Urinary bladder (tissue), 4 donors: ENCODE data around the gene PLEKHM2. TPM values are rescaled to one million over a fixed set of nuclear protein-coding genes. Genes with fewer than 3 reads are reported as not detected.

ENCODE experiments used
- DNase-seq: peaks from one replicate; pipeline ENCODE4 v3.0.0-alpha.2; 2015; ENCODE audit errors: extremely low spot score
- H3K27ac ChIP-seq: one replicate; pipeline ENCODE4 v1.5.1; 2013; ENCODE audit warnings: low read depth, mild to moderate bottlenecking, moderate library complexity
- H3K36me3 ChIP-seq: one replicate; pipeline ENCODE4 v1.6.1; 2013; ENCODE audit warnings: mild to moderate bottlenecking, moderate library complexity; ENCODE audit not compliant: insufficient read depth
- H3K4me1 ChIP-seq: one replicate; pipeline ENCODE4 v1.6.1; 2013; ENCODE audit warnings: mild to moderate bottlenecking, moderate library complexity; ENCODE audit not compliant: insufficient read depth
- H3K4me3 ChIP-seq: one replicate; pipeline ENCODE4 v1.5.1; 2013; ENCODE audit warnings: low read depth, low read length
- whole genome bisulfite sequencing: extraction: QIAGEN DNeasy Blood & Tissue Kit; methylation state at CpG from one replicate; pipeline ENCODE4 v1.1.7; 2013; 5-methylcytosine and 5-hydroxymethylcytosine counted together
- polyA plus RNA-seq: library from polyadenylated mRNA; stranded (reverse); fragments of 200-250 nt; gene quantifications from one replicate; pipeline ENCODE4 v1.2.3, GENCODE V29; 2013
- total RNA-seq: library from RNA; depleted of rRNA; stranded (reverse); fragments of >200 nt; gene quantifications from one replicate; pipeline ENCODE4 v1.2.3, GENCODE V29; 2014
- donor health status: healthy with polysubstance abuse.
- donor health status: healthy.

The PLEKHM2 gene
- total and polyA plus RNA-seq, 2 donors: 23.5 to 53.5 TPM

DNA sequence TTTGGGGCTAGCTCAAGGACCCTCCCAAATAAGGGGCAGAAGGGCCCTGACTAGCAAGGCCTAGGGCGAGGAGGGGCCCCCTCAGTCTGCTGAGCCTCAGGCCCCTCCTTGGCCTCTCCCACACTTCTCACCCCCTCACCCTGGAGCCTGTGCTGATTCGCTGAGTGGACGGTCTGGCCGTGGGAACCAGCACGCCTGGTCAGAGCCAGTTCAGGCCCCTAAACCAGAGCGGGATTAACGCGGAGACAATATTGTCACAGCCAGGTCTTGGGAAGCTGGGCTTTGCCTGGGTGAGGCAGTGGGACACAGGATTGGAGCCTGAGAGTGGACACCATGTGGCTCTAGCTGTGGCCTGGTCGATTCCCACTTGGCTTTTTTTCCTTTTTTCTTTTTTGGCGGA lies 69.7 kb downstream of the PLEKHM2 start:
- H3K27ac ChIP-seq: no peak overlapping the region
- H3K4me3 ChIP-seq: no peak overlapping the region
- no peaks in the 10 kb centered on the region for H3K4me1 ChIP-seq
- 78% methylated on average over 10 of the region's 10 CpGs for WGBS
- no peak for DNase-seq
- H3K36me3 ChIP-seq: no peaks in the 10 kb centered on the region

GRCh38 chr1:15755021-15755645 lies 71.0 kb downstream of the PLEKHM2 start:
- H3K4me1 ChIP-seq: no peaks in the 10 kb centered on the region
- DNase-seq: no peak
- no peaks in the 10 kb centered on the region for H3K36me3 ChIP-seq
- no peak overlapping the region for H3K4me3 ChIP-seq
- H3K27ac ChIP-seq: no peak overlapping the region
- 95% methylated on average over 2 of the region's 2 CpGs for WGBS

GRCh38 chr1:15755646-15756040 lies 71.5 kb downstream of the PLEKHM2 start:
- WGBS: 87% methylated on average over 4 of the region's 4 CpGs
- DNase-seq: no peak
- H3K27ac ChIP-seq: no peak overlapping the region
- H3K36me3 ChIP-seq: no peaks in the 10 kb centered on the region
- H3K4me3 ChIP-seq: no peak overlapping the region
- H3K4me1 ChIP-seq: no peaks in the 10 kb centered on the region

GRCh38 chr1:15756143-15757015 lies 72.3 kb downstream of the PLEKHM2 start:
- DNase-seq: no peak
- WGBS: 66% methylated on average over 21 of the region's 21 CpGs
- no peaks in the 10 kb centered on the region for H3K4me1 ChIP-seq
- no peak overlapping the region for H3K27ac ChIP-seq
- no peaks in the 10 kb centered on the region for H3K36me3 ChIP-seq
- H3K4me3 ChIP-seq: no peak overlapping the region

DNA sequence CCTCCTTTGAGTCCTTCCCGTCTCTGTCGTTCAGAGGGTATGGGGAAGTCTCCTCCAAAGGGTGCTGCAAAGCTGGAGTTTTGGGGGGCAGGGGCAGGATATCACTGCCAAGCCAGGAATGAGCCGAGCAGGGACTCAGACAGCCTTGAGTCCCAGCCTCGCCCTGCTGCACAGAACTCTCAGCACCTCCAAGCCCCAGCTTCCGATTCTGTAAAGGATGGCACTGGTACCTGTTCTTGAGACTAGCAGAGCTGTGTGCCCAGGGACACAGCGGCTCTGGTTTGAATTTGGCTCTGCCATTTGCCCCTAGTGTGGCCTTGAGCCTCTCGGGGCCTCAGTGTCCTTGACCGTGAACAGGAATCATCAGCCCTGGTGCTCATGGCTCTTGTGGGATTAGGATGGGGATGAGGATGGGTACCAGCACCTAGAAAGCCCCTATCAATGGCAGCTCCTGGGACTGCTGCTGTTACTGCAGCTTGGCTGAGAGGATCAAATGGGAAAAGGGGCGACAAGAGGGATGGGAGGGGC lies 73.0 kb downstream of the PLEKHM2 start:
- Histone ChIP-seq H3K27ac (no peak overlapping the region), H3K4me1 (no peaks in the 10 kb centered on the region), H3K4me3 (no peak overlapping the region), H3K36me3 (no peaks in the 10 kb centered on the region)
- DNase-seq: no peak
- WGBS: 87% methylated on average over 9 of the region's 9 CpGs

GRCh38 chr1:15757575-15758342 lies 73.6 kb downstream of the PLEKHM2 start:
- Histone ChIP-seq H3K4me1 (no peaks in the 10 kb centered on the region), H3K36me3 (no peaks in the 10 kb centered on the region), H3K4me3 (peak overlapping the region; percentile 85), H3K27ac (peak overlapping the region; percentile 3)
- no peak for DNase-seq
- 16% methylated on average over 24 of the region's 24 CpGs for WGBS

GRCh38 chr1:15758343-15758931 lies 74.3 kb downstream of the PLEKHM2 start, which contains the start of gene FBLIM1:
Gene FBLIM1, plus strand, starts transcription at chr1:15758795. Its CDS starts 6,189 bp downstream, at chr1:15764984.
- Histone ChIP-seq H3K4me1 (no peaks in the 10 kb centered on the region), H3K36me3 (no peaks in the 10 kb centered on the region), H3K4me3 (peak within 1 kb of the TSS; percentile 85), H3K27ac (peak within 1 kb of the TSS; percentile 64)
- 1% methylated on average over 55 of the region's 58 CpGs for WGBS
- no peak for DNase-seq

- no peaks in the 10 kb centered on the region for H3K36me3 ChIP-seq
- peak overlapping the region; percentile 64 for H3K27ac ChIP-seq
- H3K4me1 ChIP-seq: no peaks in the 10 kb centered on the region
- DNase-seq: no peak
- H3K4me3 ChIP-seq: peak overlapping the region; percentile 85
- under 1% methylated on average over 58 of the region's 58 CpGs for WGBS
Observed at GRCh38 chr1:15758953-15759661, 75.0 kb downstream of the PLEKHM2 start.

DNA sequence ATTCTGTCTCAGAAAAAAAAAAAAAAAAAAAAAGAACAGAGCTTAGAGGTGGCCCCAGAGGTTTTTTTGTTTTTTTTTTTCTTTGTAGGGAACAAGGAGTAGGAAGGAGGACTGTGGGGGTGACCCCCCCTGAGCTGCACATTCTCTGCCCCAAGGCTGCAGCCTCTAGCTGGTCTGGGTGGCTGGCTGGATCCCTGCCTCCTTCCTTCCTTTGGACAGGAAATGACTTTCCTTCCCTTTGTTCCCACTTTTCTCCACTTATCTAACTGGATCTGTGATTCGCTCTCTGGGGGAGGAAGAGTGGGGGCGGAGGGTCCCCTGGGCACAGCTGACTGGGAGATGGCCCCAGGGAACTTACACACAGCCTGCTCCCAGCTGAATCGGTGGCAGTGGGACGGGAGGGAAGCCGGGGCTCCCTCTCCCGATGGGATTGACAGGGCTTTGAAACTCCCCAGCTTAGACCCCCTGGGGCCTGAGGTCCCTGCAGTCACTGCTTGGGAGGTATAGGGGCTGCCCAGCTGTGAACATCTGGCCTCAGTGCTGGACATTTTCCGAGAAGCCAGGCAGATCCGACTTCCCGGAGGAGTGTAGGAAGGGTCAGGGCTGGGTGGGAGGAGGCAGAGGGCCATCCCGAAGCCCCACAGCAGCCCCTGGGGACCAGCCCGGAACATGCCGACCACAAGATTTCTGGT lies 76.5 kb downstream of the PLEKHM2 start:
- H3K27ac ChIP-seq: peak overlapping the region; percentile 78
- H3K36me3 ChIP-seq: no peaks in the 10 kb centered on the region
- H3K4me1 ChIP-seq: no peaks in the 10 kb centered on the region
- 13% methylated on average over 12 of the region's 12 CpGs for WGBS
- H3K4me3 ChIP-seq: no peak overlapping the region
- DNase-seq: peak; percentile 43

- DNase-seq: no peak
- no peaks in the 10 kb centered on the region for H3K4me1 ChIP-seq
- H3K4me3 ChIP-seq: no peak overlapping the region
- no peaks in the 10 kb centered on the region for H3K36me3 ChIP-seq
- peak overlapping the region; percentile 78 for H3K27ac ChIP-seq
- WGBS: 34% methylated on average over 8 of the region's 8 CpGs
Observed at GRCh38 chr1:15761366-15762128, 77.4 kb downstream of the PLEKHM2 start.

- no peak overlapping the region for H3K4me3 ChIP-seq
- WGBS: 71% methylated on average over 10 of the region's 10 CpGs
- no peaks in the 10 kb centered on the region for H3K4me1 ChIP-seq
- H3K36me3 ChIP-seq: no peaks in the 10 kb centered on the region
- DNase-seq: no peak
- no peak overlapping the region for H3K27ac ChIP-seq
Observed at GRCh38 chr1:15762546-15762945, 78.4 kb downstream of the PLEKHM2 start.
